Measurements from ENCODE around the gene C14orf119. TPM values are rescaled to one million over a fixed set of nuclear protein-coding genes. Genes with fewer than 3 reads are reported as not detected.

Gene C14orf119
- total RNA-seq, 4 donors from 2014 or later = 21.3 to 37.1 (median 28.9) TPM

DNA sequence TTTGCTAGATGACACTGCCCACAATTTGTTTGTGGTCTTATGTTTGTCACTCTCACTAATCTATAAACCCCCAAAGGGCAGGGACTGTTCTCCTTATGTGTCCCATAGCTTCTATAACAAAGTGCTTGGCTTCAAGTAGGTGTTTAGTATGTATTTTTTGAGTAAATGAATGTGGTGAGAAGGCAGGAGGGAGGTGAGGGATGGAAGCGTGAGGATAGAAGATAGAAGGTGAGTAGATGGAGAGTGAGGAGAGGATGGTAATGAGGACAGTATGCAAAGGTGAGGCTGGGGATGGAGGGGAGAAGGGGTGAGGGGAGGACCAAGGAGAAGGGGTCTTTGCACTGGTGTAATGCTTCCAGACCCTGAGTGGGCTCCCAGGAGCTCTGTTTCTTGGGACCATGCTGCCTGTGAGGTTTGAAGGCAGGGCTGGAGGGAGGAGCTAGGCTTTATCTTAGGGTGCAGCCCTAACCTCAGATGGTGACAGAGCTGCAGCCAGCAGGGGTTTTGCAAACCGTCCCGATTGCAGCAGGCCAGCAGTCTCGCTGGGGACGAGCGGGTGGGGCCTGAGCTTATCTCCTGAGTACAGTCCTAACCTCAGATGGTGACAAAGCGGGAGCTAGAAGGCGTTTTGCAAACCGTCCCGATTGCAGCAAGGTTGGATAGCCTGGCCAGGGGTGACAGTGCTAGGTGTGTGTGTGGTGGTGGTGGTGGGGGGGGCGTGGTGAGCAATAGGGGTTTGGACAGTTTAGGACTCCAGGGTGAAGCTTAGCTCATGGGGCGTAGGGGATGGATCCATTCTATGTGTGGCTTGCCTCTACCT lies 17.3 kb downstream of the C14orf119 start:
- Histone ChIP-seq H3K4me3 (replicated peaks in 1 of 3) (no peak overlapping the region), H3K27ac (no peak overlapping the region), H3K9me3 (no peaks in the 10 kb centered on the region), H3K27me3 (no peaks in the 10 kb centered on the region), H3K36me3 (no peaks in the 10 kb centered on the region), H3K4me1 (peaks cover 6 to 25% of the 10 kb centered on the region in 2 donors)
- no peak for TF ChIP-seq POLR2A (IDR thresholded peaks at IDR 0.05)
- TF ChIP-seq, protein P1, sequence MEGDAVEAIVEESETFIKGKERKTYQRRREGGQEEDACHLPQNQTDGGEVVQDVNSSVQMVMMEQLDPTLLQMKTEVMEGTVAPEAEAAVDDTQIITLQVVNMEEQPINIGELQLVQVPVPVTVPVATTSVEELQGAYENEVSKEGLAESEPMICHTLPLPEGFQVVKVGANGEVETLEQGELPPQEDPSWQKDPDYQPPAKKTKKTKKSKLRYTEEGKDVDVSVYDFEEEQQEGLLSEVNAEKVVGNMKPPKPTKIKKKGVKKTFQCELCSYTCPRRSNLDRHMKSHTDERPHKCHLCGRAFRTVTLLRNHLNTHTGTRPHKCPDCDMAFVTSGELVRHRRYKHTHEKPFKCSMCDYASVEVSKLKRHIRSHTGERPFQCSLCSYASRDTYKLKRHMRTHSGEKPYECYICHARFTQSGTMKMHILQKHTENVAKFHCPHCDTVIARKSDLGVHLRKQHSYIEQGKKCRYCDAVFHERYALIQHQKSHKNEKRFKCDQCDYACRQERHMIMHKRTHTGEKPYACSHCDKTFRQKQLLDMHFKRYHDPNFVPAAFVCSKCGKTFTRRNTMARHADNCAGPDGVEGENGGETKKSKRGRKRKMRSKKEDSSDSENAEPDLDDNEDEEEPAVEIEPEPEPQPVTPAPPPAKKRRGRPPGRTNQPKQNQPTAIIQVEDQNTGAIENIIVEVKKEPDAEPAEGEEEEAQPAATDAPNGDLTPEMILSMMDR (IDR thresholded peaks at IDR 0.05) = no peak
- intact Hi-C loops (cut with DNase I) = loop anchor here (5.0 to 10.0 kb wide), 2 partner anchors 45 to 272 kb away; no protein-coding TSS in a partner anchor
- 63 to 68% methylated on average over 9 to 12 of the region's 12 CpGs for WGBS, 2 donors
- no peak for DNase-seq

GRCh38 chr14:23113431-23114119 lies 18.3 kb downstream of the C14orf119 start:
- TF ChIP-seq, protein P1 (IDR thresholded peaks at IDR 0.05) = no peak
- no peak for TF ChIP-seq POLR2A (IDR thresholded peaks at IDR 0.05)
- WGBS, 2 donors = 27 to 42% methylated on average over 10 of the region's 10 CpGs
- Histone ChIP-seq H3K27ac (peak overlapping the region in 2 of 3 donors; percentile 28 to 52), H3K27me3 (no peaks in the 10 kb centered on the region), H3K4me3 (replicated peaks in 1 of 3) (no peak overlapping the region), H3K36me3 (no peaks in the 10 kb centered on the region), H3K9me3 (no peaks in the 10 kb centered on the region), H3K4me1 (peaks cover 6 to 30% of the 10 kb centered on the region in 2 donors)
- DNase-seq = no peak
- intact Hi-C loops (cut with DNase I) = loop anchor here (5.0 to 10.0 kb wide), 2 partner anchors 46 to 271 kb away; no protein-coding TSS in a partner anchor

- no peaks in the 10 kb centered on the region for H3K9me3 ChIP-seq
- H3K4me3 ChIP-seq (replicated peaks in 1 of 3) = no peak overlapping the region
- no peak for DNase-seq
- intact Hi-C loops (cut with DNase I) = loop anchor here (5.0 to 10.0 kb wide), 2 partner anchors 47 to 271 kb away; no protein-coding TSS in a partner anchor
- peak overlapping the region in 2 of 3 donors; percentile 28 to 52 for H3K27ac ChIP-seq
- H3K36me3 ChIP-seq = no peaks in the 10 kb centered on the region
- H3K4me1 ChIP-seq = peaks cover 6 to 30% of the 10 kb centered on the region in 2 donors
- WGBS, 2 donors = 52 to 53% methylated on average over 5 of the region's 5 CpGs
- H3K27me3 ChIP-seq = no peaks in the 10 kb centered on the region
- TF ChIP-seq, protein P1 (IDR thresholded peaks at IDR 0.05) = no peak
- no peak for TF ChIP-seq POLR2A (IDR thresholded peaks at IDR 0.05)
These were observed 18.8 kb downstream of the C14orf119 start for GRCh38 chr14:23114120-23114458.

GRCh38 chr14:23114669-23115038 lies 19.3 kb downstream of the C14orf119 start:
- Histone ChIP-seq H3K4me1 (peaks cover 6 to 30% of the 10 kb centered on the region in 2 donors), H3K4me3 (replicated peaks in 1 of 3) (no peak overlapping the region), H3K27ac (peak overlapping the region in 1 of 3 donors; percentile 52), H3K9me3 (no peaks in the 10 kb centered on the region), H3K36me3 (no peaks in the 10 kb centered on the region), H3K27me3 (no peaks in the 10 kb centered on the region)
- TF ChIP-seq, protein P1 (IDR thresholded peaks at IDR 0.05) = no peak
- TF ChIP-seq POLR2A (IDR thresholded peaks at IDR 0.05) = no peak
- no peak for DNase-seq
- 74 to 78% methylated on average over 4 of the region's 4 CpGs for WGBS, 2 donors
- intact Hi-C loops (cut with DNase I) = loop anchor here (5.0 to 10.0 kb wide), 2 partner anchors 47 to 270 kb away; no protein-coding TSS in a partner anchor

Measured in thyroid gland (tissue), 4 donors.